SK-N-SH (cell line): ENCODE data around the gene LDLR. TPM values are rescaled to one million over a fixed set of nuclear protein-coding genes. Genes with fewer than 3 reads are reported as not detected.
A peak's percentile ranks its signal among the peaks of the same experiment; 100 is the strongest.

Experiments used
- CTCF ChIA-PET: fragments of 300-600, 350-600 bp; formaldehyde crosslinking; extraction: SDS; loops from one replicate; lab custom pipeline; 2021; lab: Yijun Ruan, JAX
- POLR2A ChIA-PET: fragments of 350-600 bp; sonication (Branson Sonifier 250); formaldehyde crosslinking; extraction: SDS; loops from one replicate; lab custom pipeline; 2020; ENCODE audit warnings: antibody characterized with exemption, inconsistent platforms; lab: Yijun Ruan, JAX
- DNase-seq: peaks from one replicate; pipeline ENCODE4 v3.0.0; 2012
- H2AFZ ChIP-seq: fragments of 200-600 bp; sonication (generic); 2 replicates; pipeline ENCODE4 v1.8.1; 2016; ENCODE audit warnings: antibody characterized with exemption, mild to moderate bottlenecking, low read depth
- H3F3A ChIP-seq: fragments of 200-600 bp; sonication (generic); replicated peaks from 2 replicates; pipeline ENCODE3; 2016; ENCODE audit warnings: antibody characterized with exemption, mild to moderate bottlenecking; ENCODE audit not compliant: insufficient read depth
- H3K27ac ChIP-seq, 2 experiments: fragments of 200-500 bp in 1 of 2; fragments of 200-600 bp in 1 of 2; sonication (Bioruptor generic) in 1 of 2; sonication (generic), shearing (Covaris generic) in 1 of 2; 2 replicates each; pipeline versions ENCODE4 v1.5.1 to v1.6.1; 2014 to 2016; ENCODE audit warnings: low read depth in 2 of 2, inconsistent platforms in 1 of 2, low read length in 1 of 2, mild to moderate bottlenecking in 1 of 2, mixed read lengths in 1 of 2
- H3K27me3 ChIP-seq: fragments of 200-600 bp; sonication (generic), shearing (Covaris generic); 2 replicates; pipeline ENCODE4 v1.6.1; 2016; ENCODE audit warnings: mixed run types; ENCODE audit not compliant: insufficient read depth
- H3K36me3 ChIP-seq, 2 experiments: fragments of 200-500 bp in 1 of 2; fragments of 200-600 bp in 1 of 2; sonication (Bioruptor generic) in 1 of 2; sonication (generic) in 1 of 2; replicated peaks in 1 of 2; 2 replicates each; pipeline versions ENCODE3 to v1.5.1; 2014 to 2016; ENCODE audit warnings: low read length in 1 of 2, mild to moderate bottlenecking in 1 of 2; ENCODE audit not compliant: insufficient read depth in 2 of 2, control insufficient read depth in 1 of 2
- H3K4me1 ChIP-seq, 2 experiments: fragments of 200-500 bp in 1 of 2; fragments of 200-600 bp in 1 of 2; sonication (Bioruptor generic) in 1 of 2; sonication (generic), shearing (Covaris generic) in 1 of 2; 2 replicates each; pipeline versions ENCODE4 v1.5.1 to v1.6.1; 2014 to 2016; ENCODE audit warnings: low read depth in 1 of 2, low read length in 1 of 2, mixed run types in 1 of 2; ENCODE audit not compliant: insufficient read depth in 2 of 2, control insufficient read depth in 1 of 2
- H3K4me2 ChIP-seq: fragments of 200-600 bp; sonication (generic), shearing (Covaris generic); 2 replicates; pipeline ENCODE4 v1.6.1; 2017; ENCODE audit warnings: mixed run types
- H3K4me3 ChIP-seq, 2 experiments: fragments of 200-500 bp in 1 of 2; fragments of 200-600 bp in 1 of 2; sonication (Bioruptor generic) in 1 of 2; sonication (generic), shearing (Covaris generic) in 1 of 2; 2 replicates each; pipeline versions ENCODE4 v1.5.1 to v1.8.1; 2014 to 2016; ENCODE audit warnings: low read depth in 2 of 2, inconsistent platforms in 1 of 2, low read length in 1 of 2, mild to moderate bottlenecking in 1 of 2, mixed read lengths in 1 of 2, moderate library complexity in 1 of 2
- H3K79me2 ChIP-seq: fragments of 200-600 bp; sonication (generic); 2 replicates; pipeline ENCODE4 v1.8.1; 2017; ENCODE audit warnings: mild to moderate bottlenecking; ENCODE audit not compliant: insufficient read depth
- H3K9ac ChIP-seq: fragments of 200-600 bp; sonication (generic); 2 replicates; pipeline ENCODE4 v1.6.1; 2017; ENCODE audit warnings: mixed run types
- H3K9me2 ChIP-seq: fragments of 200-600 bp; sonication (generic); 2 replicates; pipeline ENCODE4 v1.6.1; 2017; ENCODE audit warnings: mixed run types
- H3K9me3 ChIP-seq: fragments of 200-600 bp; sonication (generic); 2 replicates; pipeline ENCODE4 v1.6.1; 2017; ENCODE audit warnings: mixed run types, mild to moderate bottlenecking, moderate library complexity
- H4K20me1 ChIP-seq: fragments of 200-600 bp; sonication (generic); 2 replicates; pipeline ENCODE4 v1.6.1; 2017; ENCODE audit warnings: mild to moderate bottlenecking, mixed run types; ENCODE audit not compliant: insufficient read depth
- CHD2 ChIP-seq: fragments of 150-350 bp; IDR thresholded peaks from 2 replicates; pipeline ENCODE4 v1.6.1; 2018; ENCODE audit warnings: low read length; ENCODE audit not compliant: partially characterized antibody
- ELF1 ChIP-seq: IDR thresholded peaks from 2 replicates; pipeline ENCODE4 v1.4.0; 2012
- EZH2phosphoT487 ChIP-seq: fragments of 200-600 bp; sonication (generic); IDR thresholded peaks from 2 replicates; pipeline ENCODE4 v1.6.1; 2017; ENCODE audit warnings: low read depth, mixed run types, mild to moderate bottlenecking, antibody characterized with exemption, moderate library complexity, borderline replicate concordance
- FOSL2 ChIP-seq: IDR thresholded peaks from 2 replicates; pipeline ENCODE4 v1.4.0; 2012; ENCODE audit warnings: low read depth, mild to moderate bottlenecking, moderate library complexity, borderline replicate concordance
- FOXJ3 ChIP-seq: sonication (generic); formaldehyde crosslinking; IDR thresholded peaks from 2 replicates; pipeline ENCODE4 v1.5.1; 2020; ENCODE audit warnings: mild to moderate bottlenecking, missing genetic modification reagents
- FOXM1 ChIP-seq: IDR thresholded peaks from 2 replicates; pipeline ENCODE4 v1.4.0; 2012; ENCODE audit warnings: low read depth, mild to moderate bottlenecking
- GABPA ChIP-seq: IDR thresholded peaks from 2 replicates; pipeline ENCODE4 v1.4.0; 2012; ENCODE audit warnings: low read depth, mild to moderate bottlenecking
- JUND ChIP-seq: IDR thresholded peaks from 2 replicates; pipeline ENCODE4 v1.4.0; 2012
- MEF2A ChIP-seq: IDR thresholded peaks from 2 replicates; pipeline ENCODE4 v1.4.0; 2012; ENCODE audit warnings: low read depth, borderline replicate concordance
- MXI1 ChIP-seq: IDR thresholded peaks from 2 replicates; pipeline ENCODE4 v1.6.1; 2012; ENCODE audit warnings: mild to moderate bottlenecking, low read depth, low read length, improper control_type of control experiment
- NFIC ChIP-seq: IDR thresholded peaks from 2 replicates; pipeline ENCODE4 v1.4.0; 2012; ENCODE audit warnings: borderline replicate concordance
- NRF1 ChIP-seq: IDR thresholded peaks from 2 replicates; pipeline ENCODE4 v1.6.1; 2012; ENCODE audit warnings: low read depth, mild to moderate bottlenecking, low read length
- POLR2AphosphoS5 ChIP-seq: IDR thresholded peaks from 2 replicates; pipeline ENCODE4 v1.6.1; 2012; ENCODE audit warnings: low read depth, low read length
- RAD21 ChIP-seq: IDR thresholded peaks from 2 replicates; pipeline ENCODE4 v1.6.1; 2012; ENCODE audit warnings: mild to moderate bottlenecking, low read length
- RCOR1 ChIP-seq: fragments of 150-350 bp; IDR thresholded peaks from 2 replicates; pipeline ENCODE4 v1.6.1; 2017; ENCODE audit warnings: antibody characterized with exemption, low read length
- RFX5 ChIP-seq: IDR thresholded peaks from 2 replicates; pipeline ENCODE4 v1.6.1; 2012; ENCODE audit warnings: mild to moderate bottlenecking, improper control_type of control experiment, low read length
- RXRA ChIP-seq: IDR thresholded peaks from 2 replicates; pipeline ENCODE4 v1.4.0; 2012; ENCODE audit warnings: low read depth, mild to moderate bottlenecking, borderline replicate concordance
- SIN3A ChIP-seq: IDR thresholded peaks from 2 replicates; pipeline ENCODE4 v1.6.1; 2012; ENCODE audit warnings: low read depth, mild to moderate bottlenecking, low read length, moderate library complexity, borderline replicate concordance
- SMC3 ChIP-seq: IDR thresholded peaks from 2 replicates; pipeline ENCODE4 v1.6.1; 2012; ENCODE audit warnings: low read depth, low read length, improper control_type of control experiment
- TCF12 ChIP-seq: IDR thresholded peaks from 2 replicates; pipeline ENCODE4 v1.4.0; 2012
- TEAD4 ChIP-seq: IDR thresholded peaks from 2 replicates; pipeline ENCODE4 v1.4.0; 2012; ENCODE audit warnings: mild to moderate bottlenecking, borderline replicate concordance; ENCODE audit not compliant: insufficient read depth
- YY1 ChIP-seq: IDR thresholded peaks from 2 replicates; pipeline ENCODE4 v1.4.0; 2012; ENCODE audit warnings: low read depth, mild to moderate bottlenecking
- WGBS: methylation state at CpG from one replicate; pipeline ENCODE4 v1.1.6; 2017; ENCODE audit warnings: low lambda C conversion rate; 5-methylcytosine and 5-hydroxymethylcytosine counted together
- polyA plus RNA-seq, 3 experiments: library from polyadenylated mRNA; depleted of rRNA; stranded (reverse); fragments of >200 nt; gene quantifications; 2 replicates each; pipeline ENCODE4 v1.2.3, GENCODE V29; 2012
- TF ChIP-seq, protein P1 (sequence below): IDR thresholded peaks from 2 replicates; pipeline ENCODE4 v1.4.0; 2012; ENCODE audit warnings: low read depth
- TF ChIP-seq, protein P2 (sequence below): IDR thresholded peaks from 2 replicates; pipeline ENCODE4 v1.6.1; 2012; ENCODE audit warnings: mild to moderate bottlenecking, low read depth, low read length, moderate library complexity
- TF ChIP-seq, protein P3 (sequence below): IDR thresholded peaks from 2 replicates; pipeline ENCODE4 v1.4.0; 2012; ENCODE audit warnings: low read depth, borderline replicate concordance
- TF ChIP-seq, protein P4 (sequence below): fragments of 150-350 bp; IDR thresholded peaks from 2 replicates; pipeline ENCODE4 v1.6.1; 2017; ENCODE audit warnings: antibody characterized with exemption, low read length, low read depth, borderline replicate concordance
- TF ChIP-seq, protein P5 (sequence below): fragments of 200-600 bp; sonication (generic); IDR thresholded peaks from 2 replicates; pipeline ENCODE4 v1.6.1; 2017; ENCODE audit warnings: antibody characterized with exemption, mild to moderate bottlenecking, moderate library complexity

LDLR gene
- polyA plus RNA-seq, 1 of the 3 experiments (the other 2 are of a cell fraction), result 25.1 TPM

DNA sequence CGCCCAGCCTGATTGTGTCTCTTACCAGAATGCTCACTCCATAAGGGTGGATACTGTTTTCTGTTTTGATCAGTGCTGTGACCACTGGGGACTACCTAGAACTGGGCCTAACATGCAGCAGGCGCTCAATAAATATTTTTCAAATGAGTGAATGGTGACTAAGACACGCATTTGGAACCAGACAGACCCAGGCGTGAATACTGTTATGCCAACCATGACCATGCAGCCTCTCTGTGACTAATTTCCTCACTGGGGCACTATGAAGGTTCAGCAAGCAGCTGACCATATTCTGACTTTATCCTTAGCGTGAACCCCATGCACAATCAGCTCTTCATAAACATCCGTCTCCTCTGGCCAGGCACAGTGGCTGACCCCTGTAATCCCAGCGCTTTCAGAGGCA lies 79.3 kb downstream of the LDLR start:
- POLR2A ChIA-PET, result no interaction called here
- H3K4me1 ChIP-seq, result peaks cover 0 to 16% of the 10 kb centered on the region in 2 experiments; a peak in 2 of 4 replicates
- TF ChIP-seq RXRA (peak; percentile 92), TCF12 (peak; percentile 79), EZH2phosphoT487 (no peak), SIN3A (no peak; the same call in 1 of the 2 replicates), ELF1 (no peak), GABPA (no peak), MXI1 (no peak), RFX5 (no peak), NFIC (peak; percentile 54; the same call in 1 of the 2 replicates), FOXM1 (no peak), RCOR1 (no peak), CHD2 (no peak), MEF2A (no peak), FOXJ3 (CRISPR knock-in tag) (no peak), TEAD4 (no peak), POLR2AphosphoS5 (no peak), RAD21 (no peak), SMC3 (no peak), YY1 (no peak), NRF1 (no peak), FOSL2 (peak; percentile 87), JUND (peak; percentile 66; the same call in 1 of the 2 replicates)
- TF ChIP-seq, protein P1, sequence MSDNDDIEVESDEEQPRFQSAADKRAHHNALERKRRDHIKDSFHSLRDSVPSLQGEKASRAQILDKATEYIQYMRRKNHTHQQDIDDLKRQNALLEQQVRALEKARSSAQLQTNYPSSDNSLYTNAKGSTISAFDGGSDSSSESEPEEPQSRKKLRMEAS, result peak; percentile 64
- TF ChIP-seq, protein P2, sequence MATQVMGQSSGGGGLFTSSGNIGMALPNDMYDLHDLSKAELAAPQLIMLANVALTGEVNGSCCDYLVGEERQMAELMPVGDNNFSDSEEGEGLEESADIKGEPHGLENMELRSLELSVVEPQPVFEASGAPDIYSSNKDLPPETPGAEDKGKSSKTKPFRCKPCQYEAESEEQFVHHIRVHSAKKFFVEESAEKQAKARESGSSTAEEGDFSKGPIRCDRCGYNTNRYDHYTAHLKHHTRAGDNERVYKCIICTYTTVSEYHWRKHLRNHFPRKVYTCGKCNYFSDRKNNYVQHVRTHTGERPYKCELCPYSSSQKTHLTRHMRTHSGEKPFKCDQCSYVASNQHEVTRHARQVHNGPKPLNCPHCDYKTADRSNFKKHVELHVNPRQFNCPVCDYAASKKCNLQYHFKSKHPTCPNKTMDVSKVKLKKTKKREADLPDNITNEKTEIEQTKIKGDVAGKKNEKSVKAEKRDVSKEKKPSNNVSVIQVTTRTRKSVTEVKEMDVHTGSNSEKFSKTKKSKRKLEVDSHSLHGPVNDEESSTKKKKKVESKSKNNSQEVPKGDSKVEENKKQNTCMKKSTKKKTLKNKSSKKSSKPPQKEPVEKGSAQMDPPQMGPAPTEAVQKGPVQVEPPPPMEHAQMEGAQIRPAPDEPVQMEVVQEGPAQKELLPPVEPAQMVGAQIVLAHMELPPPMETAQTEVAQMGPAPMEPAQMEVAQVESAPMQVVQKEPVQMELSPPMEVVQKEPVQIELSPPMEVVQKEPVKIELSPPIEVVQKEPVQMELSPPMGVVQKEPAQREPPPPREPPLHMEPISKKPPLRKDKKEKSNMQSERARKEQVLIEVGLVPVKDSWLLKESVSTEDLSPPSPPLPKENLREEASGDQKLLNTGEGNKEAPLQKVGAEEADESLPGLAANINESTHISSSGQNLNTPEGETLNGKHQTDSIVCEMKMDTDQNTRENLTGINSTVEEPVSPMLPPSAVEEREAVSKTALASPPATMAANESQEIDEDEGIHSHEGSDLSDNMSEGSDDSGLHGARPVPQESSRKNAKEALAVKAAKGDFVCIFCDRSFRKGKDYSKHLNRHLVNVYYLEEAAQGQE, result no peak
- TF ChIP-seq, protein P3, sequence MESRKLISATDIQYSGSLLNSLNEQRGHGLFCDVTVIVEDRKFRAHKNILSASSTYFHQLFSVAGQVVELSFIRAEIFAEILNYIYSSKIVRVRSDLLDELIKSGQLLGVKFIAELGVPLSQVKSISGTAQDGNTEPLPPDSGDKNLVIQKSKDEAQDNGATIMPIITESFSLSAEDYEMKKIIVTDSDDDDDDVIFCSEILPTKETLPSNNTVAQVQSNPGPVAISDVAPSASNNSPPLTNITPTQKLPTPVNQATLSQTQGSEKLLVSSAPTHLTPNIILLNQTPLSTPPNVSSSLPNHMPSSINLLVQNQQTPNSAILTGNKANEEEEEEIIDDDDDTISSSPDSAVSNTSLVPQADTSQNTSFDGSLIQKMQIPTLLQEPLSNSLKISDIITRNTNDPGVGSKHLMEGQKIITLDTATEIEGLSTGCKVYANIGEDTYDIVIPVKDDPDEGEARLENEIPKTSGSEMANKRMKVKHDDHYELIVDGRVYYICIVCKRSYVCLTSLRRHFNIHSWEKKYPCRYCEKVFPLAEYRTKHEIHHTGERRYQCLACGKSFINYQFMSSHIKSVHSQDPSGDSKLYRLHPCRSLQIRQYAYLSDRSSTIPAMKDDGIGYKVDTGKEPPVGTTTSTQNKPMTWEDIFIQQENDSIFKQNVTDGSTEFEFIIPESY, result no peak
- TF ChIP-seq, protein P4, sequence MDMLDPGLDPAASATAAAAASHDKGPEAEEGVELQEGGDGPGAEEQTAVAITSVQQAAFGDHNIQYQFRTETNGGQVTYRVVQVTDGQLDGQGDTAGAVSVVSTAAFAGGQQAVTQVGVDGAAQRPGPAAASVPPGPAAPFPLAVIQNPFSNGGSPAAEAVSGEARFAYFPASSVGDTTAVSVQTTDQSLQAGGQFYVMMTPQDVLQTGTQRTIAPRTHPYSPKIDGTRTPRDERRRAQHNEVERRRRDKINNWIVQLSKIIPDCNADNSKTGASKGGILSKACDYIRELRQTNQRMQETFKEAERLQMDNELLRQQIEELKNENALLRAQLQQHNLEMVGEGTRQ, result no peak
- TF ChIP-seq, protein P5, sequence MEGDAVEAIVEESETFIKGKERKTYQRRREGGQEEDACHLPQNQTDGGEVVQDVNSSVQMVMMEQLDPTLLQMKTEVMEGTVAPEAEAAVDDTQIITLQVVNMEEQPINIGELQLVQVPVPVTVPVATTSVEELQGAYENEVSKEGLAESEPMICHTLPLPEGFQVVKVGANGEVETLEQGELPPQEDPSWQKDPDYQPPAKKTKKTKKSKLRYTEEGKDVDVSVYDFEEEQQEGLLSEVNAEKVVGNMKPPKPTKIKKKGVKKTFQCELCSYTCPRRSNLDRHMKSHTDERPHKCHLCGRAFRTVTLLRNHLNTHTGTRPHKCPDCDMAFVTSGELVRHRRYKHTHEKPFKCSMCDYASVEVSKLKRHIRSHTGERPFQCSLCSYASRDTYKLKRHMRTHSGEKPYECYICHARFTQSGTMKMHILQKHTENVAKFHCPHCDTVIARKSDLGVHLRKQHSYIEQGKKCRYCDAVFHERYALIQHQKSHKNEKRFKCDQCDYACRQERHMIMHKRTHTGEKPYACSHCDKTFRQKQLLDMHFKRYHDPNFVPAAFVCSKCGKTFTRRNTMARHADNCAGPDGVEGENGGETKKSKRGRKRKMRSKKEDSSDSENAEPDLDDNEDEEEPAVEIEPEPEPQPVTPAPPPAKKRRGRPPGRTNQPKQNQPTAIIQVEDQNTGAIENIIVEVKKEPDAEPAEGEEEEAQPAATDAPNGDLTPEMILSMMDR, result no peak

More for the DNA sequence above, 79.3 kb downstream of the LDLR start:
- Histone ChIP-seq H3K9ac (peak overlapping the region; percentile 66), H2AFZ (no peak overlapping the region), H4K20me1 (no peaks in the 10 kb centered on the region), H3K4me2 (peak overlapping the region; percentile 50), H3F3A (peaks cover 28% of the 10 kb centered on the region), H3K9me2 (no peaks in the 10 kb centered on the region), H3K27ac (peak overlapping the region in 1 of 2 experiments; percentile 85; a peak in 2 of 4 replicates), H3K36me3 (peaks cover 29 to 66% of the 10 kb centered on the region in 2 experiments), H3K79me2 (peaks cover 3% of the 10 kb centered on the region; the same call in 1 of the 2 replicates), H3K27me3 (no peaks in the 10 kb centered on the region), H3K9me3 (no peaks in the 10 kb centered on the region), H3K4me3 (no peak overlapping the region)
- WGBS, result 33% methylated on average over 7 of the region's 7 CpGs
- DNase-seq, result no peak
- CTCF ChIA-PET, result interaction anchor here (1.1 to 1.7 kb wide), 2 partner anchors 15 to 43 kb away, joined by 3 to 4 read pairs; no protein-coding TSS in a partner anchor
